Astrocyte (in vitro differentiated cells and primary cell): Measurements from ENCODE around the gene CAPN9.

Experiments used
- CTCF ChIP-seq: IDR thresholded peaks from 2 replicates; pipeline ENCODE4 v1.5.1; 2011; ENCODE audit warnings: low read depth, mild to moderate bottlenecking, inconsistent platforms, low read length, moderate library complexity; ENCODE audit not compliant: insufficient read depth
- EZH2 ChIP-seq: IDR thresholded peaks from 2 replicates; pipeline ENCODE4 v1.6.1; 2012; ENCODE audit warnings: mild to moderate bottlenecking, low read length, inconsistent platforms; ENCODE audit not compliant: insufficient read depth

GRCh38 chr1:230737622-230738262, 9.4 kb upstream of the CAPN9 start:
- no peak for TF ChIP-seq EZH2
- TF ChIP-seq CTCF, result no peak
